ENCODE measurements around the gene CUX1.

DNA sequence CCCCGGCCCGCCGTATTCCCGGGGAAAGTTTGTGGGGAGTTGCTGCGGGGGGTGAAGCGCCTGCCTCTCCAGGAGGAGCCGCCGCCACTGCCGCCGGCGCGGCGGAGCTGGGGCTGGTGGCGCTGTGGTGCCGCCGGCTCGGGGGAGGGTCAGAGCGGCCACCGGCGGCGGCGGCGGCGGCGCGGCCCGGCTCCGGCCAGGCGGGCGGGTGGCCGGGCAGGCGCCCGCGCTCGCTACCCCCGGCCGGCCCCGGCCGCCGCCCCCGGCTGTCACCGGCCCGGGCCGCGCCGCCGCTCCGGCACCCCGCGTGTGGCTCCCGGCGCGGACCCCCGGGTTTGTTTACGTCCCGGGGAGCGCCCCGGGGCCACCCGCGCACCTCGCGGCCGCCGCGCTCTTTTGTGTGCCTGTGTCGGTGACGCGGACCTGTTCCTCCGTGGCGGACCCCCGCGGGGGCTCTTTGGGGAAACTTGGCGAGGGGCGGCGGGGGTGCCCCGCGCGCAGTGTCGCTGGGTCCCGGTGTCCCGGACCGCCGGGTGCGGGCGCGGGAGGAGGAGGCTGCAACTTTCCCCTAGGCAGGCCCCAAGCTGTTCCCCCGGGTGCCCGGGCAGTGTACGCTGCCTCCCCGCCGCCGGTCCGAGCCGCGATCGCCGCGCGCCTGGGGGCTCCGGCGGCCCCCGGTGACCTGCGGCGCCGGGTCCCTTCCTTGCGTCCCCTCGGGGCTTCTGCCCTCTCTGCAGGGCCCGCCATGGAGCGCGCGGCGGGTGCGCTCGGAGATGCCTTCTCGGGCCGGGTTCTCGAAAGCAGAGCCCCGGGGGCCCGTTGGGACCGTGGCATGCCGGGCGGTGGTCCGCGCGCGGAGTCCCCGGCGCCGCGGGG lies 593 bp upstream of the CUX1 start:
- TF ChIP-seq EZH2phosphoT487 (IDR thresholded peaks at IDR 0.05; ENCODE audit: borderline replicate concordance, low read length), result no peak
- TF ChIP-seq, protein P1, sequence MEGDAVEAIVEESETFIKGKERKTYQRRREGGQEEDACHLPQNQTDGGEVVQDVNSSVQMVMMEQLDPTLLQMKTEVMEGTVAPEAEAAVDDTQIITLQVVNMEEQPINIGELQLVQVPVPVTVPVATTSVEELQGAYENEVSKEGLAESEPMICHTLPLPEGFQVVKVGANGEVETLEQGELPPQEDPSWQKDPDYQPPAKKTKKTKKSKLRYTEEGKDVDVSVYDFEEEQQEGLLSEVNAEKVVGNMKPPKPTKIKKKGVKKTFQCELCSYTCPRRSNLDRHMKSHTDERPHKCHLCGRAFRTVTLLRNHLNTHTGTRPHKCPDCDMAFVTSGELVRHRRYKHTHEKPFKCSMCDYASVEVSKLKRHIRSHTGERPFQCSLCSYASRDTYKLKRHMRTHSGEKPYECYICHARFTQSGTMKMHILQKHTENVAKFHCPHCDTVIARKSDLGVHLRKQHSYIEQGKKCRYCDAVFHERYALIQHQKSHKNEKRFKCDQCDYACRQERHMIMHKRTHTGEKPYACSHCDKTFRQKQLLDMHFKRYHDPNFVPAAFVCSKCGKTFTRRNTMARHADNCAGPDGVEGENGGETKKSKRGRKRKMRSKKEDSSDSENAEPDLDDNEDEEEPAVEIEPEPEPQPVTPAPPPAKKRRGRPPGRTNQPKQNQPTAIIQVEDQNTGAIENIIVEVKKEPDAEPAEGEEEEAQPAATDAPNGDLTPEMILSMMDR (conservative IDR thresholded peaks at IDR 0.05; ENCODE audit: low read depth, low read length), result no peak
- no peak for TF ChIP-seq EZH2 (IDR thresholded peaks at IDR 0.05; ENCODE audit: low read length, unreplicated experiment)
